Activated CD8-positive, alpha-beta memory T cell treated with anti-CD3 and anti-CD28 coated beads for 36 hours (primary cell): Measurements from ENCODE around the gene GABRB1. TPM values are rescaled to one million over a fixed set of nuclear protein-coding genes. Genes with fewer than 3 reads are reported as not detected.

Source experiments
- CTCF ChIA-PET: fragments of 350-600 bp; sonication (Branson Sonifier 250); formaldehyde crosslinking; loops from one replicate; lab custom pipeline; 2021; ENCODE audit warnings: antibody characterized with exemption; lab: Charles Lee
- POLR2A ChIA-PET: fragments of 350-600 bp; sonication (Branson Sonifier 250); formaldehyde crosslinking; loops from one replicate; lab custom pipeline; 2021; ENCODE audit warnings: antibody characterized with exemption; lab: Charles Lee
- total RNA-seq, 2 experiments: library from RNA; stranded (reverse); gene quantifications; one replicate each; pipeline ENCODE4 v1.2.3, GENCODE V29; 2021

GABRB1 gene
- total RNA-seq: not detected

- CTCF ChIA-PET: no interaction called here
- POLR2A ChIA-PET: no interaction called here
These were observed at the start of gene GABRB1 for GRCh38 chr4:47031011-47031678. Gene GABRB1 (plus strand): TSS chr4:47031567.

GRCh38 chr4:46984781-46985180 is 46.6 kb upstream of the GABRB1 start:
- POLR2A ChIA-PET: no interaction called here
- CTCF ChIA-PET: no interaction called here

- CTCF ChIA-PET: no interaction called here
- POLR2A ChIA-PET: no interaction called here
These were observed 44.3 kb upstream of the GABRB1 start for GRCh38 chr4:46986922-46987638.

GRCh38 chr4:46992338-46992737 is 39.0 kb upstream of the GABRB1 start:
- POLR2A ChIA-PET: no interaction called here
- CTCF ChIA-PET: no interaction called here

- ChIA-PET CTCF (no interaction called here), POLR2A (no interaction called here)
These were observed 38.0 kb upstream of the GABRB1 start, which contains the start of gene GABRA4 for GRCh38 chr4:46993075-46994006. Gene GABRA4 (minus strand): TSS chr4:46993581. CDS start chr4:46993424, 157 bp downstream.

- POLR2A ChIA-PET: no interaction called here
- CTCF ChIA-PET: no interaction called here
These were observed 37.4 kb upstream of the GABRB1 start for GRCh38 chr4:46994007-46994405.

- ChIA-PET CTCF (no interaction called here), POLR2A (no interaction called here)
These were observed 31.8 kb upstream of the GABRB1 start for GRCh38 chr4:46999566-46999965.

GRCh38 chr4:47000406-47000805 is 31.0 kb upstream of the GABRB1 start:
- ChIA-PET CTCF (interaction anchor here (0.6 kb wide), 1 partner anchor 125 kb away, joined by 3 read pairs; no protein-coding TSS in a partner anchor), POLR2A (no interaction called here)

GRCh38 chr4:47002580-47002979 is 28.8 kb upstream of the GABRB1 start:
- POLR2A ChIA-PET: no interaction called here
- CTCF ChIA-PET: no interaction called here

GRCh38 chr4:47010347-47010911 is 20.9 kb upstream of the GABRB1 start:
- CTCF ChIA-PET: interaction anchor here (0.5 kb wide), 1 partner anchor 226 kb away, joined by 3 read pairs; no protein-coding TSS in a partner anchor

GRCh38 chr4:47010912-47011446 is 20.4 kb upstream of the GABRB1 start:
- POLR2A ChIA-PET: no interaction called here
- CTCF ChIA-PET: interaction anchor here (0.5 kb wide), 1 partner anchor 226 kb away, joined by 3 read pairs; no protein-coding TSS in a partner anchor

More at GRCh38 chr4:47010347-47010911, 20.9 kb upstream of the GABRB1 start:
- POLR2A ChIA-PET: no interaction called here

GRCh38 chr4:47012676-47013075 is 18.7 kb upstream of the GABRB1 start:
- ChIA-PET CTCF (no interaction called here), POLR2A (no interaction called here)

- POLR2A ChIA-PET: no interaction called here
- CTCF ChIA-PET: no interaction called here
These were observed 18.0 kb upstream of the GABRB1 start for GRCh38 chr4:47013373-47013772.

GRCh38 chr4:47017081-47017480 is 14.3 kb upstream of the GABRB1 start:
- ChIA-PET CTCF (no interaction called here), POLR2A (no interaction called here)

- ChIA-PET POLR2A (no interaction called here), CTCF (no interaction called here)
These were observed 13.9 kb upstream of the GABRB1 start for GRCh38 chr4:47017494-47017893.

- CTCF ChIA-PET: interaction anchor here (1.0 kb wide), 1 partner anchor 187 kb away, joined by 3 read pairs; no protein-coding TSS in a partner anchor
- POLR2A ChIA-PET: no interaction called here
These were observed 511 bp downstream of the GABRB1 start for GRCh38 chr4:47031751-47032404.

- POLR2A ChIA-PET: no interaction called here
- CTCF ChIA-PET: interaction anchor here (1.0 kb wide), 1 partner anchor 188 kb away, joined by 3 read pairs; no protein-coding TSS in a partner anchor
These were observed 1.2 kb downstream of the GABRB1 start for GRCh38 chr4:47032405-47033106.

- ChIA-PET POLR2A (no interaction called here), CTCF (no interaction called here)
These were observed 6.9 kb downstream of the GABRB1 start for GRCh38 chr4:47038263-47038662.
